ENCODE results near the gene CHST8.
"Not testable (repeated sequence)": the region's sequence is repeated elsewhere in the genome, so short reads cannot be mapped to it uniquely, and the experiment has no call there.

The CHST8 gene

GRCh38 chr19:33689138-33689746 is 67.5 kb downstream of the CHST8 start:
- DNase-seq: no peak
- Histone ChIP-seq H3K27me3 (replicated peaks) (peaks cover 9% of the 10 kb centered on the region), H3K4me3 (ENCODE audit: low read depth, low read length) (no peak overlapping the region), H3K27ac (no peak overlapping the region), H3K36me3 (replicated peaks) (no peaks in the 10 kb centered on the region)
- in situ Hi-C loops (cut with HindIII; ENCODE audit: low pct_ligation_motif_present, low sequenced_read_pairs): no loop called here
- no peak for TF ChIP-seq CTCF (IDR thresholded peaks at IDR 0.05; ENCODE audit: low read depth, low read length, missing control alignments)

- H3K27ac ChIP-seq: no peak overlapping the region
- peaks cover 4% of the 10 kb centered on the region for H3K27me3 ChIP-seq (replicated peaks)
- in situ Hi-C loops (cut with HindIII; ENCODE audit: low pct_ligation_motif_present, low sequenced_read_pairs): no loop called here
- H3K4me3 ChIP-seq (ENCODE audit: low read depth, low read length): no peak overlapping the region
- no peaks in the 10 kb centered on the region for H3K36me3 ChIP-seq (replicated peaks)
- no peak for DNase-seq
- no peak for TF ChIP-seq CTCF (IDR thresholded peaks at IDR 0.05; ENCODE audit: low read depth, low read length, missing control alignments)
Measured at GRCh38 chr19:33689868-33690267, 68.1 kb downstream of the CHST8 start.

- H3K36me3 ChIP-seq (replicated peaks): no peaks in the 10 kb centered on the region
- no peak for DNase-seq
- H3K27me3 ChIP-seq (replicated peaks): peaks cover under 1% of the 10 kb centered on the region
- no peak for TF ChIP-seq CTCF (IDR thresholded peaks at IDR 0.05; ENCODE audit: low read depth, low read length, missing control alignments)
- in situ Hi-C loops (cut with HindIII; ENCODE audit: low pct_ligation_motif_present, low sequenced_read_pairs): no loop called here
- H3K4me3 ChIP-seq (ENCODE audit: low read depth, low read length): no peak overlapping the region
- no peak overlapping the region for H3K27ac ChIP-seq
Measured at GRCh38 chr19:33690378-33691029, 68.8 kb downstream of the CHST8 start.

DNA sequence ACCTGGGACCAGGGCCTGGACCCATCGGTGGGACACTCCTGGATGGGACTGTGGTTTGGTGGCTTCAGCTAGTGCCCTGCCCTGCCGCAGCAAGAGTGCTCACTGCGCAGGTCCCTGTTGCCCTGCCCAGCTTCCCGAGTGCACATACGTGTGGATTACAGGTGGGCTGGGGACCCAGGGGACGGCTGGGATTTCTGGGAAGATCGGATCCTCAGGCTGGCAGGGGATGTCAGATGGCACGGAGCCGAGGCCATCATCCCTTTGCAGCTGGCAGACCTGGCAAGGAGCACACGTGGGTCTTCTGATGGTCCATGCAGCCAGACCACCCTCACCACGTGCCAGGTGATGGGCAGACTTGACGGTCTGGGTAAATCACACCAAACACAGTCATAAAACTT is 69.3 kb downstream of the CHST8 start:
- in situ Hi-C loops (cut with HindIII; ENCODE audit: low pct_ligation_motif_present, low sequenced_read_pairs): no loop called here
- H3K4me3 ChIP-seq (ENCODE audit: low read depth, low read length): no peak overlapping the region
- DNase-seq: no peak
- no peaks in the 10 kb centered on the region for H3K36me3 ChIP-seq (replicated peaks)
- TF ChIP-seq CTCF (IDR thresholded peaks at IDR 0.05; ENCODE audit: low read depth, low read length, missing control alignments): no peak
- H3K27me3 ChIP-seq (replicated peaks): no peaks in the 10 kb centered on the region
- no peak overlapping the region for H3K27ac ChIP-seq

DNA sequence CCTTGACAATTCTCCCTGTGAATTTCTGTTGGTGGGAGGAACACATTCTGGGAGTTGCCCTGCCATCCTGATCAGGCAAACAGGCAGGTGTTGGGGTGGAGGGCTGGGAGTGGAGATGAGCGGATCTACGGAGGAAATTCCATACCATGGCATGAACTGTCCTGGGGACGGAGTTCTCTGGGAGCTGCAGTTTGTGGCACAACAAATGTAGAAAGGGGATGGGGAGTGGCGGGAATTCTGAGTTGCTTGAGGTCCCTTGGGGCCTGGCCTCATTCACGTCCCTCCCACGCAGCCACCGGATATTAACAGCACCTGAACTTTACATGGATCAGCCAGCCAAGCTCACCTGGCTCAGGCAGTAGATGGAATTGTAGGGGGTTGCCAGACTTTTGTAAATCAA is 70.0 kb downstream of the CHST8 start:
- H3K36me3 ChIP-seq (replicated peaks): no peaks in the 10 kb centered on the region
- H3K4me3 ChIP-seq (ENCODE audit: low read depth, low read length): no peak overlapping the region
- in situ Hi-C loops (cut with HindIII; ENCODE audit: low pct_ligation_motif_present, low sequenced_read_pairs): no loop called here
- no peak overlapping the region for H3K27ac ChIP-seq
- H3K27me3 ChIP-seq (replicated peaks): no peaks in the 10 kb centered on the region
- no peak for DNase-seq
- no peak for TF ChIP-seq CTCF (IDR thresholded peaks at IDR 0.05; ENCODE audit: low read depth, low read length, missing control alignments)

DNA sequence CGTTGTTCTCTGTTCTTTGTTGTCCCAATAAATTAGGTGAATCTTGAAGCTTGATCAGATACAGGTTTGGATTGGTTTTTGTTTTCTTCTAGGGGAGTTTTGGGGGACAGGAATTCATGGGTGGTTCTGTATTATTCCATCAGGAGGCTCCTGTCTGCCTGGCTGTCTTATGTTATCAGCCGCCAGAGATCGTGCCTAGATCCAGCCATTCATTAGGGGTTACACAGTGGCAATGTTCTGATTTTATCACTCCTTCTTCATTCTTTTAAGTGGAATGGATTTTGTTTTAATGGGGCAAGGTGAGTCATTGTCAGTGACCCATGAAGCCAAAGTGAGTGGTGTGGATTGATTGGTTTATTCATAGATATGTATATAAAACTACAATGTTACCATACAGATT is 71.9 kb downstream of the CHST8 start:
- Histone ChIP-seq H3K36me3 (replicated peaks) (no peaks in the 10 kb centered on the region), H3K4me3 (ENCODE audit: low read depth, low read length) (no peak overlapping the region), H3K27ac (no peak overlapping the region), H3K27me3 (replicated peaks) (no peaks in the 10 kb centered on the region)
- TF ChIP-seq CTCF (IDR thresholded peaks at IDR 0.05; ENCODE audit: low read depth, low read length, missing control alignments): no peak
- no peak for DNase-seq
- in situ Hi-C loops (cut with HindIII; ENCODE audit: low pct_ligation_motif_present, low sequenced_read_pairs): no loop called here

DNA sequence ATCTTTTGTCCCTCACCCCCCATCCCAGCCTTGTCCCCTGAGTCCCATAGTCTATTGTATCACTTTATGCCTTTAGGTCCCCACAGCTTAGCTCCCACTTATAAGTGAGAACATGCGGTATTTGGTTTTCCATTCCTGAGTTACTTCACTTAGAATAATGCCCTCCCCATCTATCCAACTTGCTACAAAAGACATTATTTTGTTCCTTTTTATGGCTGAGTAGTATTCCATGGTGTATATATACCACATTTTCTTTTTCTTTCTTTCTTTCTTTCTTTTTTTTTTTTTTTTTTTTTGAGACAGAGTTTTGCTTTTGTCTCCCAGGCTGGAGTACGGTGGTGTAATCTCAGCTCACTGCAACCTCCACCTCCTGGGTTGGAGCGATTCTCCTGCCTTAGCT is 73.8 kb downstream of the CHST8 start:
- H3K27ac ChIP-seq; DNase-seq; in situ Hi-C loops (cut with HindIII; ENCODE audit: low pct_ligation_motif_present, low sequenced_read_pairs): not testable (repeated sequence)

More for the DNA sequence above, 73.8 kb downstream of the CHST8 start:
- not testable (repeated sequence) for H3K36me3 ChIP-seq (replicated peaks); H3K4me3 ChIP-seq (ENCODE audit: low read depth, low read length); H3K27me3 ChIP-seq (replicated peaks)
